ENCODE data around the gene GFAP. TPM values are rescaled to one million over a fixed set of nuclear protein-coding genes. Genes with fewer than 3 reads are reported as not detected.

Gene GFAP
- total RNA-seq, 2 experiments from 2014 or later, result not detected

GRCh38 chr17:44899074-44899782 is 16.1 kb downstream of the GFAP start, which contains the start of gene EFTUD2:
Gene EFTUD2, minus strand, starts transcription at chr17:44899445. Its CDS starts 4,924 bp downstream, at chr17:44894521.
- peaks cover 37% of the 10 kb centered on the region for H3K4me1 Mint-ChIP-seq (ENCODE audit: low read depth)
- intact Hi-C loops (cut with DNase I, micrococcal nuclease), result loop anchor here (1.0 to 2.0 kb wide), 3 partner anchors 124 to 210 kb away; partner anchors contain the start of genes CCDC43 (in 1 of the 2) and NMT1 (in 1 of the 2)
- H3K36me3 Mint-ChIP-seq (ENCODE audit: low read depth), result peaks cover 32% of the 10 kb centered on the region
- TF ChIP-seq, protein P1, sequence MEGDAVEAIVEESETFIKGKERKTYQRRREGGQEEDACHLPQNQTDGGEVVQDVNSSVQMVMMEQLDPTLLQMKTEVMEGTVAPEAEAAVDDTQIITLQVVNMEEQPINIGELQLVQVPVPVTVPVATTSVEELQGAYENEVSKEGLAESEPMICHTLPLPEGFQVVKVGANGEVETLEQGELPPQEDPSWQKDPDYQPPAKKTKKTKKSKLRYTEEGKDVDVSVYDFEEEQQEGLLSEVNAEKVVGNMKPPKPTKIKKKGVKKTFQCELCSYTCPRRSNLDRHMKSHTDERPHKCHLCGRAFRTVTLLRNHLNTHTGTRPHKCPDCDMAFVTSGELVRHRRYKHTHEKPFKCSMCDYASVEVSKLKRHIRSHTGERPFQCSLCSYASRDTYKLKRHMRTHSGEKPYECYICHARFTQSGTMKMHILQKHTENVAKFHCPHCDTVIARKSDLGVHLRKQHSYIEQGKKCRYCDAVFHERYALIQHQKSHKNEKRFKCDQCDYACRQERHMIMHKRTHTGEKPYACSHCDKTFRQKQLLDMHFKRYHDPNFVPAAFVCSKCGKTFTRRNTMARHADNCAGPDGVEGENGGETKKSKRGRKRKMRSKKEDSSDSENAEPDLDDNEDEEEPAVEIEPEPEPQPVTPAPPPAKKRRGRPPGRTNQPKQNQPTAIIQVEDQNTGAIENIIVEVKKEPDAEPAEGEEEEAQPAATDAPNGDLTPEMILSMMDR (IDR thresholded peaks at IDR 0.05), result no peak
- Histone ChIP-seq H3K9me3 (ENCODE audit: control insufficient read depth in 1 of 2, insufficient read depth in 1 of 2, low read length in 2 of 2) (no peaks in the 10 kb centered on the region), H3K4me1 (ENCODE audit: insufficient read depth, low read length) (peaks cover 29% of the 10 kb centered on the region), H3K27ac (ENCODE audit: low read depth in 1 of 2, low read length in 2 of 2) (peak within 1 kb of the TSS; percentile 98 to 99), H3K27me3 (ENCODE audit: control insufficient read depth in 1 of 2, insufficient read depth in 2 of 2, low read length in 2 of 2) (no peaks in the 10 kb centered on the region), H3K36me3 (ENCODE audit: insufficient read depth, low read length) (peaks cover 7% of the 10 kb centered on the region), H3K4me3 (ENCODE audit: low read length) (peak within 1 kb of the TSS; percentile 82)
- POLR2A ChIA-PET, result interaction anchor here (0.5 to 2.2 kb wide), 24 partner anchors 9 to 1310 kb away, joined by 3 to 13 read pairs (median 4); partner anchors contain the start of genes DBF4B, DCAKD, HDAC5 and HEXIM1
- CTCF ChIA-PET, result interaction anchor here (0.8 to 1.3 kb wide), 3 partner anchors 11 to 123 kb away, joined by 3 to 4 read pairs (median 3); no protein-coding TSS in a partner anchor
- DNase-seq, result peak; percentile 87 to 96 (median 91)
- peak within 1 kb of the TSS; percentile 99 for H3K27ac Mint-ChIP-seq
- H3K4me3 Mint-ChIP-seq, result peak within 1 kb of the TSS; percentile 95
- peaks cover 10% of the 10 kb centered on the region for H3K27me3 Mint-ChIP-seq
- no peaks in the 10 kb centered on the region for H3K9me3 Mint-ChIP-seq
- ATAC-seq (ENCODE audit: poor library complexity), result peak; percentile 95

DNA sequence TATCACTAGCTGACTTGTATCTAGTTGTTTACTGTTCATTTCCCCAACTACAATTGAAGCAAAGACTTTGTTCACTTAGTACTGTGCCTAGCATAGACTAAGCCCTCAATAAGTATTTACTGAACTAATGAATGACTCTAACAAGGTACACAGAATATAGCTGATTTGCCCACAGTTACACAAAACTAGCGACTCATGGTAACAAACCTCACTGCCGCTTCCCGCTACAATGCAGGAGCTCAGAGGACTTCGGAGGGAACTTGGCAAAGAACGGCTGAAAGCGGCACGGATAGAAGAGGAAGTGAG is 16.6 kb downstream of the GFAP start:
- H3K27ac Mint-ChIP-seq, result peak overlapping the region; percentile 99

GRCh38 chr17:44894642-44895041 is 20.7 kb downstream of the GFAP start:
- TF ChIP-seq, protein P1 (IDR thresholded peaks at IDR 0.05), result no peak
- H3K9me3 ChIP-seq (ENCODE audit: control insufficient read depth in 1 of 2, insufficient read depth in 1 of 2, low read length in 2 of 2), result no peaks in the 10 kb centered on the region
- DNase-seq, result no peak
- Mint-ChIP-seq H3K27ac (no peak overlapping the region), H3K9me3 (no peaks in the 10 kb centered on the region), H3K4me3 (no peak overlapping the region), H3K36me3 (ENCODE audit: low read depth) (peaks cover 61% of the 10 kb centered on the region), H3K27me3 (peaks cover 3% of the 10 kb centered on the region), H3K4me1 (ENCODE audit: low read depth) (peaks cover 38% of the 10 kb centered on the region)
- H3K4me1 ChIP-seq (ENCODE audit: insufficient read depth, low read length), result peaks cover 27% of the 10 kb centered on the region
- ChIA-PET POLR2A (no interaction called here), CTCF (interaction anchor here (0.7 to 0.8 kb wide), 2 partner anchors 155 to 156 kb away, joined by 3 read pairs; no protein-coding TSS in a partner anchor)
- ATAC-seq (ENCODE audit: poor library complexity), result no peak
- peaks cover 38% of the 10 kb centered on the region for H3K36me3 ChIP-seq (ENCODE audit: insufficient read depth, low read length)
- H3K27ac ChIP-seq (ENCODE audit: low read depth in 1 of 2, low read length in 2 of 2), result no peak overlapping the region
- intact Hi-C loops (cut with DNase I, micrococcal nuclease), result no loop called here
- H3K4me3 ChIP-seq (ENCODE audit: low read length), result no peak overlapping the region
- no peaks in the 10 kb centered on the region for H3K27me3 ChIP-seq (ENCODE audit: control insufficient read depth in 1 of 2, insufficient read depth in 2 of 2, low read length in 2 of 2)

More for the DNA sequence above, 16.6 kb downstream of the GFAP start:
- Mint-ChIP-seq H3K36me3 (ENCODE audit: low read depth) (peaks cover 35% of the 10 kb centered on the region), H3K4me3 (peak overlapping the region; percentile 95), H3K9me3 (no peaks in the 10 kb centered on the region), H3K4me1 (ENCODE audit: low read depth) (peaks cover 39% of the 10 kb centered on the region), H3K27me3 (peaks cover 10% of the 10 kb centered on the region)
- POLR2A ChIA-PET, result interaction anchor here (0.5 to 2.2 kb wide), 18 partner anchors 9 to 1310 kb away, joined by 3 to 13 read pairs (median 4); partner anchors contain the start of genes DCAKD, HDAC5, HEXIM1 and NMT1
- intact Hi-C loops (cut with DNase I, micrococcal nuclease), result loop anchor here (1.0 to 2.0 kb wide), 3 partner anchors 123 to 210 kb away; partner anchors contain the start of genes CCDC43 (in 1 of the 2) and NMT1 (in 1 of the 2)
- H3K4me3 ChIP-seq (ENCODE audit: low read length), result peak overlapping the region; percentile 82
- no peaks in the 10 kb centered on the region for H3K9me3 ChIP-seq (ENCODE audit: control insufficient read depth in 1 of 2, insufficient read depth in 1 of 2, low read length in 2 of 2)
- H3K36me3 ChIP-seq (ENCODE audit: insufficient read depth, low read length), result peaks cover 10% of the 10 kb centered on the region
- ATAC-seq (ENCODE audit: poor library complexity) (no peak), DNase-seq (peak in 1 of 14 experiments; percentile 20)
- no peaks in the 10 kb centered on the region for H3K27me3 ChIP-seq (ENCODE audit: control insufficient read depth in 1 of 2, insufficient read depth in 2 of 2, low read length in 2 of 2)
- H3K4me1 ChIP-seq (ENCODE audit: insufficient read depth, low read length), result peaks cover 29% of the 10 kb centered on the region
- H3K27ac ChIP-seq (ENCODE audit: low read depth in 1 of 2, low read length in 2 of 2), result peak overlapping the region; percentile 98 to 99
- TF ChIP-seq, protein P1 (IDR thresholded peaks at IDR 0.05), result no peak
- CTCF ChIA-PET, result interaction anchor here (1.3 kb wide), 1 partner anchor 119 kb away, joined by 3 read pairs; no protein-coding TSS in a partner anchor

All from CD4-positive, alpha-beta T cell (primary cell).